WTC11 (cell line): ENCODE data around the gene DNAJC24. TPM values are rescaled to one million over a fixed set of nuclear protein-coding genes. Genes with fewer than 3 reads are reported as not detected.

ENCODE experiments used
- ATAC-seq: fragments of 200-7000 bp; cut with Tn5 transposase; 2 replicates; pipeline ENCODE4 v1.10.0; 2021; ENCODE audit warnings: mild to moderate bottlenecking, moderate library complexity
- CTCF ChIA-PET: fragments of 300-600 bp; sonication (Branson Sonifier 250); formaldehyde crosslinking; loops from one replicate; lab custom pipeline; 2021; ENCODE audit warnings: antibody characterized with exemption; lab: Charles Lee
- POLR2A ChIA-PET: fragments of 350-600 bp; sonication (Branson Sonifier 250); formaldehyde crosslinking; loops from one replicate; lab custom pipeline; 2021; ENCODE audit warnings: antibody characterized with exemption; lab: Charles Lee
- DNase-seq: peaks from one replicate; pipeline ENCODE4 v3.0.0; 2021; ENCODE audit warnings: low spot score
- H3K27ac Mint-ChIP-seq: 2 replicates; pipeline ENCODE4 v1.8.0; 2021; ENCODE audit warnings: mixed read lengths
- H3K27me3 Mint-ChIP-seq: 2 replicates; pipeline ENCODE4 v1.8.0; 2021; ENCODE audit warnings: low read depth, mild to moderate bottlenecking, moderate library complexity, mixed read lengths
- H3K36me3 Mint-ChIP-seq: 2 replicates; pipeline ENCODE4 v1.8.0; 2021; ENCODE audit warnings: mixed read lengths
- H3K4me1 Mint-ChIP-seq: 2 replicates; pipeline ENCODE4 v1.8.0; 2022; ENCODE audit warnings: mixed read lengths
- H3K4me3 Mint-ChIP-seq: 2 replicates; pipeline ENCODE4 v1.8.0; 2021; ENCODE audit warnings: mild to moderate bottlenecking, moderate library complexity, mixed read lengths
- H3K9me3 Mint-ChIP-seq: 2 replicates; pipeline ENCODE4 v1.8.0; 2021; ENCODE audit warnings: mixed read lengths
- EMX1 ChIP-seq: fragments of 250-450 bp; sonication (Bioruptor Pico); IDR thresholded peaks from 2 replicates; pipeline ENCODE4 v1.8.0; 2021; ENCODE audit warnings: mild to moderate bottlenecking
- TP53 ChIP-seq: sonication (generic); formaldehyde crosslinking; IDR thresholded peaks from 2 replicates; pipeline ENCODE4 v1.8.1; 2023; ENCODE audit warnings: mild to moderate bottlenecking, missing genetic modification reagents
- total RNA-seq: library from RNA; stranded (reverse); gene quantifications from 3 replicates; pipeline ENCODE4 v1.2.3, GENCODE V29; 2021
- TF ChIP-seq, protein P1 (sequence below): fragments of 250-450 bp; sonication (Bioruptor Pico); IDR thresholded peaks from 2 replicates; pipeline ENCODE4 v2.1.2; 2022; ENCODE audit warnings: mild to moderate bottlenecking, moderate library complexity
- TF ChIP-seq, protein P2 (sequence below): fragments of 250-450 bp; sonication (Bioruptor Pico); IDR thresholded peaks from 2 replicates; pipeline ENCODE4 v1.9.0; 2021; ENCODE audit warnings: mild to moderate bottlenecking
- TF ChIP-seq, protein P3 (sequence below): sonication (generic); formaldehyde crosslinking; IDR thresholded peaks from 2 replicates; pipeline ENCODE4 v1.8.0; 2022; ENCODE audit warnings: missing genetic modification reagents
- TF ChIP-seq, protein P4 (sequence below): sonication (generic); formaldehyde crosslinking; IDR thresholded peaks from 2 replicates; pipeline ENCODE4 v1.8.1; 2023; ENCODE audit warnings: mild to moderate bottlenecking, missing genetic modification reagents, borderline replicate concordance
- TF ChIP-seq, protein P5 (sequence below): fragments of 250-450 bp; sonication (Bioruptor Pico); IDR thresholded peaks from 2 replicates; pipeline ENCODE4 v1.9.0; 2021; ENCODE audit warnings: moderate library complexity, mild to moderate bottlenecking, inconsistent platforms, borderline replicate concordance
- TF ChIP-seq, protein P6 (sequence below): fragments of 200-600 bp; IDR thresholded peaks from 2 replicates; pipeline ENCODE4 v1.8.0; 2022; ENCODE audit warnings: antibody characterized with exemption
- TF ChIP-seq, protein P7 (sequence below): sonication (generic); formaldehyde crosslinking; IDR thresholded peaks from 2 replicates; pipeline ENCODE4 v1.8.1; 2022; ENCODE audit warnings: low read depth, mild to moderate bottlenecking, moderate library complexity, missing genetic modification reagents, borderline replicate concordance
- TF ChIP-seq, protein P8 (sequence below): sonication (generic); formaldehyde crosslinking; IDR thresholded peaks from 2 replicates; pipeline ENCODE4 v1.8.0; 2022; ENCODE audit warnings: mild to moderate bottlenecking, missing genetic modification reagents

DNAJC24 gene
- total RNA-seq, 1 experiment from 2014 or later: 15.4 TPM

DNA sequence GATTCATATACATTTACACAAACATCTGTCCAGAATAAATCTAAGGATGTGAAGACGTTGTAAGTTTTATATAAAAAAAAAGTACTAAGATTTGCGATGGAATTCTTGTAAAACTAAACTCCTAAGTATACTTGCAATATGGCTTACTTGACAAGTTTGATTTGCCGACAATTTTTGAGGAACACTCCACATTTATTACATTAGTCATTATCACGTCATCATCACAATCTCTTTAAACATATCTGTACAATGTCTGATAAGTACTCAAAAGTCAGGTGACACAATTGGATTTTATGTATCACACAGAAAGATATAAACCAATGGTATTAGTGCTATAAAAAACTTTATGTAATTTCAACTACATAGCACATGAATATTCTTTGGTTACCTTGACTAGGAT is 109.4 kb downstream of the DNAJC24 start (continued):
- TF ChIP-seq, protein P1, sequence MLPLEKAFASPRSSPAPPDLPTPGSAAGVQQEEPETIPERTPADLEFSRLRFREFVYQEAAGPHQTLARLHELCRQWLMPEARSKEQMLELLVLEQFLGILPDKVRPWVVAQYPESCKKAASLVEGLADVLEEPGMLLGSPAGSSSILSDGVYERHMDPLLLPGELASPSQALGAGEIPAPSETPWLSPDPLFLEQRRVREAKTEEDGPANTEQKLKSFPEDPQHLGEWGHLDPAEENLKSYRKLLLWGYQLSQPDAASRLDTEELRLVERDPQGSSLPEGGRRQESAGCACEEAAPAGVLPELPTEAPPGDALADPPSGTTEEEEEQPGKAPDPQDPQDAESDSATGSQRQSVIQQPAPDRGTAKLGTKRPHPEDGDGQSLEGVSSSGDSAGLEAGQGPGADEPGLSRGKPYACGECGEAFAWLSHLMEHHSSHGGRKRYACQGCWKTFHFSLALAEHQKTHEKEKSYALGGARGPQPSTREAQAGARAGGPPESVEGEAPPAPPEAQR (CRISPR knock-in tag): no peak

DNA sequence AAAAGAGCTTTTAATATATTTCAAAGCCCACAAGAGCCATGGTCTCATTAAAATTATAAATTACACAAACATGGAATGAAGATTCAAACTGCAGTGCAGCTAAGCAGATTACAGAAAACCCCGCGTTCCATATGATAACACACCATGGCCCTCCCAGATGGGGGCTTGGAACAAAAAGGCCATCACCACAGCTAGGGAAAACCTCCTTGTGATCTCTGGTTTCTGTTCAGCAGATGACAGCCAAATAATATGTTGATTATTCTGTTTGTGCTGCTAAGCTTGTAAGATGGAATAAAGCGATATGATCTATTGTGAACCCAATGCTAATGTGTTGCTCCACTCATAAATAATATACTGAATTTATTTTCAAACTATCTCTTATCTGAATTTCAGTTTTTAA is 111.3 kb downstream of the DNAJC24 start:
- ATAC-seq: no peak
- Mint-ChIP-seq H3K27me3 (no peaks in the 10 kb centered on the region), H3K4me1 (peaks cover 20% of the 10 kb centered on the region), H3K9me3 (no peaks in the 10 kb centered on the region), H3K27ac (no peak overlapping the region), H3K36me3 (no peaks in the 10 kb centered on the region), H3K4me3 (no peak overlapping the region)
- POLR2A ChIA-PET: no interaction called here
- no peak for DNase-seq
- TF ChIP-seq, protein P2, sequence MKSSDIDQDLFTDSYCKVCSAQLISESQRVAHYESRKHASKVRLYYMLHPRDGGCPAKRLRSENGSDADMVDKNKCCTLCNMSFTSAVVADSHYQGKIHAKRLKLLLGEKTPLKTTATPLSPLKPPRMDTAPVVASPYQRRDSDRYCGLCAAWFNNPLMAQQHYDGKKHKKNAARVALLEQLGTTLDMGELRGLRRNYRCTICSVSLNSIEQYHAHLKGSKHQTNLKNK (CRISPR knock-in tag): no peak
- TF ChIP-seq, protein P3, sequence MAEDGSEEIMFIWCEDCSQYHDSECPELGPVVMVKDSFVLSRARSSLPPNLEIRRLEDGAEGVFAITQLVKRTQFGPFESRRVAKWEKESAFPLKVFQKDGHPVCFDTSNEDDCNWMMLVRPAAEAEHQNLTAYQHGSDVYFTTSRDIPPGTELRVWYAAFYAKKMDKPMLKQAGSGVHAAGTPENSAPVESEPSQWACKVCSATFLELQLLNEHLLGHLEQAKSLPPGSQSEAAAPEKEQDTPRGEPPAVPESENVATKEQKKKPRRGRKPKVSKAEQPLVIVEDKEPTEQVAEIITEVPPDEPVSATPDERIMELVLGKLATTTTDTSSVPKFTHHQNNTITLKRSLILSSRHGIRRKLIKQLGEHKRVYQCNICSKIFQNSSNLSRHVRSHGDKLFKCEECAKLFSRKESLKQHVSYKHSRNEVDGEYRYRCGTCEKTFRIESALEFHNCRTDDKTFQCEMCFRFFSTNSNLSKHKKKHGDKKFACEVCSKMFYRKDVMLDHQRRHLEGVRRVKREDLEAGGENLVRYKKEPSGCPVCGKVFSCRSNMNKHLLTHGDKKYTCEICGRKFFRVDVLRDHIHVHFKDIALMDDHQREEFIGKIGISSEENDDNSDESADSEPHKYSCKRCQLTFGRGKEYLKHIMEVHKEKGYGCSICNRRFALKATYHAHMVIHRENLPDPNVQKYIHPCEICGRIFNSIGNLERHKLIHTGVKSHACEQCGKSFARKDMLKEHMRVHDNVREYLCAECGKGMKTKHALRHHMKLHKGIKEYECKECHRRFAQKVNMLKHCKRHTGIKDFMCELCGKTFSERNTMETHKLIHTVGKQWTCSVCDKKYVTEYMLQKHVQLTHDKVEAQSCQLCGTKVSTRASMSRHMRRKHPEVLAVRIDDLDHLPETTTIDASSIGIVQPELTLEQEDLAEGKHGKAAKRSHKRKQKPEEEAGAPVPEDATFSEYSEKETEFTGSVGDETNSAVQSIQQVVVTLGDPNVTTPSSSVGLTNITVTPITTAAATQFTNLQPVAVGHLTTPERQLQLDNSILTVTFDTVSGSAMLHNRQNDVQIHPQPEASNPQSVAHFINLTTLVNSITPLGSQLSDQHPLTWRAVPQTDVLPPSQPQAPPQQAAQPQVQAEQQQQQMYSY (CRISPR knock-in tag): no peak
- TF ChIP-seq EMX1 (no peak), TP53 (CRISPR knock-in tag) (no peak)
- TF ChIP-seq, protein P4, sequence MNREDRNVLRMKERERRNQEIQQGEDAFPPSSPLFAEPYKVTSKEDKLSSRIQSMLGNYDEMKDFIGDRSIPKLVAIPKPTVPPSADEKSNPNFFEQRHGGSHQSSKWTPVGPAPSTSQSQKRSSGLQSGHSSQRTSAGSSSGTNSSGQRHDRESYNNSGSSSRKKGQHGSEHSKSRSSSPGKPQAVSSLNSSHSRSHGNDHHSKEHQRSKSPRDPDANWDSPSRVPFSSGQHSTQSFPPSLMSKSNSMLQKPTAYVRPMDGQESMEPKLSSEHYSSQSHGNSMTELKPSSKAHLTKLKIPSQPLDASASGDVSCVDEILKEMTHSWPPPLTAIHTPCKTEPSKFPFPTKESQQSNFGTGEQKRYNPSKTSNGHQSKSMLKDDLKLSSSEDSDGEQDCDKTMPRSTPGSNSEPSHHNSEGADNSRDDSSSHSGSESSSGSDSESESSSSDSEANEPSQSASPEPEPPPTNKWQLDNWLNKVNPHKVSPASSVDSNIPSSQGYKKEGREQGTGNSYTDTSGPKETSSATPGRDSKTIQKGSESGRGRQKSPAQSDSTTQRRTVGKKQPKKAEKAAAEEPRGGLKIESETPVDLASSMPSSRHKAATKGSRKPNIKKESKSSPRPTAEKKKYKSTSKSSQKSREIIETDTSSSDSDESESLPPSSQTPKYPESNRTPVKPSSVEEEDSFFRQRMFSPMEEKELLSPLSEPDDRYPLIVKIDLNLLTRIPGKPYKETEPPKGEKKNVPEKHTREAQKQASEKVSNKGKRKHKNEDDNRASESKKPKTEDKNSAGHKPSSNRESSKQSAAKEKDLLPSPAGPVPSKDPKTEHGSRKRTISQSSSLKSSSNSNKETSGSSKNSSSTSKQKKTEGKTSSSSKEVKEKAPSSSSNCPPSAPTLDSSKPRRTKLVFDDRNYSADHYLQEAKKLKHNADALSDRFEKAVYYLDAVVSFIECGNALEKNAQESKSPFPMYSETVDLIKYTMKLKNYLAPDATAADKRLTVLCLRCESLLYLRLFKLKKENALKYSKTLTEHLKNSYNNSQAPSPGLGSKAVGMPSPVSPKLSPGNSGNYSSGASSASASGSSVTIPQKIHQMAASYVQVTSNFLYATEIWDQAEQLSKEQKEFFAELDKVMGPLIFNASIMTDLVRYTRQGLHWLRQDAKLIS (CRISPR knock-in tag): no peak
- TF ChIP-seq, protein P5, sequence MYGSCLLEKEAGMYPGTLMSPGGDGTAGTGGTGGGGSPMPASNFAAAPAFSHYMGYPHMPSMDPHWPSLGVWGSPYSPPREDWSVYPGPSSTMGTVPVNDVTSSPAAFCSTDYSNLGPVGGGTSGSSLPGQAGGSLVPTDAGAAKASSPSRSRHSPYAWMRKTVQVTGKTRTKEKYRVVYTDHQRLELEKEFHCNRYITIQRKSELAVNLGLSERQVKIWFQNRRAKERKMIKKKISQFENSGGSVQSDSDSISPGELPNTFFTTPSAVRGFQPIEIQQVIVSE: no peak
- TF ChIP-seq, protein P6, sequence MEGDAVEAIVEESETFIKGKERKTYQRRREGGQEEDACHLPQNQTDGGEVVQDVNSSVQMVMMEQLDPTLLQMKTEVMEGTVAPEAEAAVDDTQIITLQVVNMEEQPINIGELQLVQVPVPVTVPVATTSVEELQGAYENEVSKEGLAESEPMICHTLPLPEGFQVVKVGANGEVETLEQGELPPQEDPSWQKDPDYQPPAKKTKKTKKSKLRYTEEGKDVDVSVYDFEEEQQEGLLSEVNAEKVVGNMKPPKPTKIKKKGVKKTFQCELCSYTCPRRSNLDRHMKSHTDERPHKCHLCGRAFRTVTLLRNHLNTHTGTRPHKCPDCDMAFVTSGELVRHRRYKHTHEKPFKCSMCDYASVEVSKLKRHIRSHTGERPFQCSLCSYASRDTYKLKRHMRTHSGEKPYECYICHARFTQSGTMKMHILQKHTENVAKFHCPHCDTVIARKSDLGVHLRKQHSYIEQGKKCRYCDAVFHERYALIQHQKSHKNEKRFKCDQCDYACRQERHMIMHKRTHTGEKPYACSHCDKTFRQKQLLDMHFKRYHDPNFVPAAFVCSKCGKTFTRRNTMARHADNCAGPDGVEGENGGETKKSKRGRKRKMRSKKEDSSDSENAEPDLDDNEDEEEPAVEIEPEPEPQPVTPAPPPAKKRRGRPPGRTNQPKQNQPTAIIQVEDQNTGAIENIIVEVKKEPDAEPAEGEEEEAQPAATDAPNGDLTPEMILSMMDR: no peak
- TF ChIP-seq, protein P7, sequence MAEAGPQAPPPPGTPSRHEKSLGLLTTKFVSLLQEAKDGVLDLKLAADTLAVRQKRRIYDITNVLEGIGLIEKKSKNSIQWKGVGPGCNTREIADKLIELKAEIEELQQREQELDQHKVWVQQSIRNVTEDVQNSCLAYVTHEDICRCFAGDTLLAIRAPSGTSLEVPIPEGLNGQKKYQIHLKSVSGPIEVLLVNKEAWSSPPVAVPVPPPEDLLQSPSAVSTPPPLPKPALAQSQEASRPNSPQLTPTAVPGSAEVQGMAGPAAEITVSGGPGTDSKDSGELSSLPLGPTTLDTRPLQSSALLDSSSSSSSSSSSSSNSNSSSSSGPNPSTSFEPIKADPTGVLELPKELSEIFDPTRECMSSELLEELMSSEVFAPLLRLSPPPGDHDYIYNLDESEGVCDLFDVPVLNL (CRISPR knock-in tag): no peak
- TF ChIP-seq, protein P8, sequence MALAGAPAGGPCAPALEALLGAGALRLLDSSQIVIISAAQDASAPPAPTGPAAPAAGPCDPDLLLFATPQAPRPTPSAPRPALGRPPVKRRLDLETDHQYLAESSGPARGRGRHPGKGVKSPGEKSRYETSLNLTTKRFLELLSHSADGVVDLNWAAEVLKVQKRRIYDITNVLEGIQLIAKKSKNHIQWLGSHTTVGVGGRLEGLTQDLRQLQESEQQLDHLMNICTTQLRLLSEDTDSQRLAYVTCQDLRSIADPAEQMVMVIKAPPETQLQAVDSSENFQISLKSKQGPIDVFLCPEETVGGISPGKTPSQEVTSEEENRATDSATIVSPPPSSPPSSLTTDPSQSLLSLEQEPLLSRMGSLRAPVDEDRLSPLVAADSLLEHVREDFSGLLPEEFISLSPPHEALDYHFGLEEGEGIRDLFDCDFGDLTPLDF: no peak
- CTCF ChIA-PET: interaction anchor here (1.1 kb wide), 1 partner anchor 374 kb away, joined by 4 read pairs; no protein-coding TSS in a partner anchor

Other genes with a start within 250 kb of the DNAJC24 start
- gene DCDC1, start 121 bp upstream of the DNAJC24 start, total RNA-seq: 0.22 to 0.25 TPM (median 0.25 TPM) in 3 replicates
- 24.1 to 29.6 TPM (median 27.4 TPM) in 3 replicates for gene IMMP1L, start 139.8 kb downstream of the DNAJC24 start, total RNA-seq
- 14.6 to 21.2 TPM (median 15.6 TPM) in 3 replicates for gene ELP4, start 139.9 kb downstream of the DNAJC24 start, total RNA-seq